ENCODE data around the gene WDR74.
A peak's percentile ranks its signal among the peaks of the same experiment; 100 is the strongest.
"Not testable (repeated sequence)": the region's sequence is repeated elsewhere in the genome, so short reads cannot be mapped to it uniquely, and the experiment has no call there.

WDR74 gene

GRCh38 chr11:62874851-62875250 lies 35.5 kb upstream of the WDR74 start:
- TF ChIP-seq YY1 (IDR thresholded peaks at IDR 0.05; ENCODE audit: insufficient read depth, insufficient read length) (no peak), SUZ12 (IDR thresholded peaks at IDR 0.05; ENCODE audit: extremely low read depth, insufficient read depth, insufficient read length) (no peak), ZNF274 (IDR thresholded peaks at IDR 0.05; ENCODE audit: low read depth, low read length) (no peak)
- H3K36me3 ChIP-seq (ENCODE audit: insufficient read depth, insufficient read length, low read length), result peaks cover 90% of the 10 kb centered on the region
- no peak for DNase-seq (ENCODE audit: low read depth, low spot score)

GRCh38 chr11:62865635-62866034 lies 26.2 kb upstream of the WDR74 start:
- Histone ChIP-seq H3K36me3 (ENCODE audit: insufficient read depth, insufficient read length, low read length) (peaks cover 70% of the 10 kb centered on the region), H3K9ac (ENCODE audit: insufficient read length, low read depth) (no peak overlapping the region), H3K9me3 (ENCODE audit: insufficient read depth, low read length) (no peaks in the 10 kb centered on the region), H3K27me3 (ENCODE audit: insufficient read depth, insufficient read length) (no peaks in the 10 kb centered on the region), H3K4me3 (ENCODE audit: insufficient read length, low read depth) (no peak overlapping the region), H3K4me1 (ENCODE audit: insufficient read depth, insufficient read length) (peaks cover 12% of the 10 kb centered on the region)
- no peak for TF ChIP-seq ZNF274 (IDR thresholded peaks at IDR 0.05; ENCODE audit: low read depth, low read length)
- TF ChIP-seq YY1 (IDR thresholded peaks at IDR 0.05; ENCODE audit: insufficient read depth, insufficient read length), result no peak
- no peak for TF ChIP-seq SUZ12 (IDR thresholded peaks at IDR 0.05; ENCODE audit: extremely low read depth, insufficient read depth, insufficient read length)
- DNase-seq (ENCODE audit: low read depth, low spot score), result no peak

More at GRCh38 chr11:62874851-62875250, 35.5 kb upstream of the WDR74 start:
- Histone ChIP-seq H3K4me3 (ENCODE audit: insufficient read length, low read depth) (no peak overlapping the region), H3K9me3 (ENCODE audit: insufficient read depth, low read length) (no peaks in the 10 kb centered on the region), H3K9ac (ENCODE audit: insufficient read length, low read depth) (no peak overlapping the region), H3K27me3 (ENCODE audit: insufficient read depth, insufficient read length) (no peaks in the 10 kb centered on the region), H3K4me1 (ENCODE audit: insufficient read depth, insufficient read length) (peaks cover 5% of the 10 kb centered on the region)

- no peak for TF ChIP-seq YY1 (IDR thresholded peaks at IDR 0.05; ENCODE audit: insufficient read depth, insufficient read length)
- TF ChIP-seq ZNF274 (IDR thresholded peaks at IDR 0.05; ENCODE audit: low read depth, low read length), result no peak
- no peak for TF ChIP-seq SUZ12 (IDR thresholded peaks at IDR 0.05; ENCODE audit: extremely low read depth, insufficient read depth, insufficient read length)
- H3K9me3 ChIP-seq (ENCODE audit: insufficient read depth, low read length), result no peaks in the 10 kb centered on the region
- no peak overlapping the region for H3K9ac ChIP-seq (ENCODE audit: insufficient read length, low read depth)
- DNase-seq (ENCODE audit: low read depth, low spot score), result no peak
- H3K4me1 ChIP-seq (ENCODE audit: insufficient read depth, insufficient read length), result peaks cover 12% of the 10 kb centered on the region
- no peaks in the 10 kb centered on the region for H3K27me3 ChIP-seq (ENCODE audit: insufficient read depth, insufficient read length)
- H3K4me3 ChIP-seq (ENCODE audit: insufficient read length, low read depth), result no peak overlapping the region
- peaks cover 72% of the 10 kb centered on the region for H3K36me3 ChIP-seq (ENCODE audit: insufficient read depth, insufficient read length, low read length)
Observed at GRCh38 chr11:62863687-62864335, 24.4 kb upstream of the WDR74 start.

- H3K36me3 ChIP-seq (ENCODE audit: insufficient read depth, insufficient read length, low read length), result peaks cover 60% of the 10 kb centered on the region
Observed at GRCh38 chr11:62861564-62862192, 22.3 kb upstream of the WDR74 start.

GRCh38 chr11:62860835-62861563 lies 21.6 kb upstream of the WDR74 start:
- peaks cover 12% of the 10 kb centered on the region for H3K4me1 ChIP-seq (ENCODE audit: insufficient read depth, insufficient read length)
- no peak overlapping the region for H3K4me3 ChIP-seq (ENCODE audit: insufficient read length, low read depth)
- no peaks in the 10 kb centered on the region for H3K9me3 ChIP-seq (ENCODE audit: insufficient read depth, low read length)
- TF ChIP-seq YY1 (IDR thresholded peaks at IDR 0.05; ENCODE audit: insufficient read depth, insufficient read length) (no peak), SUZ12 (IDR thresholded peaks at IDR 0.05; ENCODE audit: extremely low read depth, insufficient read depth, insufficient read length) (no peak), ZNF274 (IDR thresholded peaks at IDR 0.05; ENCODE audit: low read depth, low read length) (no peak)
- DNase-seq (ENCODE audit: low read depth, low spot score), result no peak
- peak overlapping the region; percentile 59 for H3K9ac ChIP-seq (ENCODE audit: insufficient read length, low read depth)
- peaks cover 53% of the 10 kb centered on the region for H3K36me3 ChIP-seq (ENCODE audit: insufficient read depth, insufficient read length, low read length)
- H3K27me3 ChIP-seq (ENCODE audit: insufficient read depth, insufficient read length), result no peaks in the 10 kb centered on the region

More at GRCh38 chr11:62861564-62862192, 22.3 kb upstream of the WDR74 start:
- H3K27me3 ChIP-seq (ENCODE audit: insufficient read depth, insufficient read length); H3K4me3 ChIP-seq (ENCODE audit: insufficient read length, low read depth); H3K9me3 ChIP-seq (ENCODE audit: insufficient read depth, low read length); DNase-seq (ENCODE audit: low read depth, low spot score): not testable (repeated sequence)
- H3K9ac ChIP-seq (ENCODE audit: insufficient read length, low read depth), result peak overlapping the region; percentile 59
- peaks cover 12% of the 10 kb centered on the region for H3K4me1 ChIP-seq (ENCODE audit: insufficient read depth, insufficient read length)

- not testable (repeated sequence) for DNase-seq (ENCODE audit: low read depth, low spot score); H3K4me3 ChIP-seq (ENCODE audit: insufficient read length, low read depth); H3K27me3 ChIP-seq (ENCODE audit: insufficient read depth, insufficient read length); H3K9me3 ChIP-seq (ENCODE audit: insufficient read depth, low read length)
- H3K4me1 ChIP-seq (ENCODE audit: insufficient read depth, insufficient read length), result peaks cover 12% of the 10 kb centered on the region
- H3K9ac ChIP-seq (ENCODE audit: insufficient read length, low read depth), result peak overlapping the region; percentile 53
- peaks cover 53% of the 10 kb centered on the region for H3K36me3 ChIP-seq (ENCODE audit: insufficient read depth, insufficient read length, low read length)
Observed at GRCh38 chr11:62859281-62859703, 19.9 kb upstream of the WDR74 start.

- Histone ChIP-seq H3K4me1 (ENCODE audit: insufficient read depth, insufficient read length) (peaks cover 8% of the 10 kb centered on the region), H3K4me3 (ENCODE audit: insufficient read length, low read depth) (peak overlapping the region; percentile 79), H3K9ac (ENCODE audit: insufficient read length, low read depth) (peak overlapping the region; percentile 99)
Observed at GRCh38 chr11:62858201-62858600, 18.8 kb upstream of the WDR74 start.

More at GRCh38 chr11:62858201-62858600, 18.8 kb upstream of the WDR74 start:
- no peaks in the 10 kb centered on the region for H3K27me3 ChIP-seq (ENCODE audit: insufficient read depth, insufficient read length)
- TF ChIP-seq ZNF274 (IDR thresholded peaks at IDR 0.05; ENCODE audit: low read depth, low read length) (no peak), SUZ12 (IDR thresholded peaks at IDR 0.05; ENCODE audit: extremely low read depth, insufficient read depth, insufficient read length) (no peak), YY1 (IDR thresholded peaks at IDR 0.05; ENCODE audit: insufficient read depth, insufficient read length) (no peak)
- peaks cover 54% of the 10 kb centered on the region for H3K36me3 ChIP-seq (ENCODE audit: insufficient read depth, insufficient read length, low read length)
- H3K9me3 ChIP-seq (ENCODE audit: insufficient read depth, low read length), result no peaks in the 10 kb centered on the region
- DNase-seq (ENCODE audit: low read depth, low spot score), result no peak
